DND-41 (cell line): ENCODE measurements around the gene IL1RAPL2.

Experiments used
- CTCF ChIP-seq: IDR thresholded peaks from 2 replicates; pipeline ENCODE4 v1.5.1; 2012; ENCODE audit warnings: borderline replicate concordance, low read length, moderate library complexity, mild to moderate bottlenecking; ENCODE audit not compliant: poor library complexity, severe bottlenecking; ENCODE audit errors: extremely low read depth
- EZH2 ChIP-seq: IDR thresholded peaks from 3 replicates; pipeline ENCODE4 v1.6.1; 2012; ENCODE audit warnings: borderline replicate concordance, low read depth, mild to moderate bottlenecking, moderate library complexity, low read length, inconsistent platforms; ENCODE audit not compliant: severe bottlenecking

GRCh38 chrX:105636667-105637066 is 1070.7 kb downstream of the IL1RAPL2 start:
- no peak for TF ChIP-seq EZH2
- no peak for TF ChIP-seq CTCF
